H1 (cell line): ENCODE data around the gene CROCC2. TPM values are rescaled to one million over a fixed set of nuclear protein-coding genes. Genes with fewer than 3 reads are reported as not detected.

ENCODE experiments used
- CREB1 ChIP-seq: IDR thresholded peaks from 2 replicates; pipeline ENCODE4 v1.6.1; 2012; ENCODE audit warnings: inconsistent platforms
- CTBP2 ChIP-seq: IDR thresholded peaks from 2 replicates; pipeline ENCODE4 v1.7.0; 2011; ENCODE audit warnings: borderline replicate concordance, mild to moderate bottlenecking, moderate library complexity, mixed read lengths, low read length; ENCODE audit not compliant: insufficient read depth, insufficient read length
- EGR1 ChIP-seq: IDR thresholded peaks from 2 replicates; pipeline ENCODE4 v1.6.1; 2011; ENCODE audit warnings: low read depth, low read length, borderline replicate concordance
- EP300 ChIP-seq, 2 experiments: IDR thresholded peaks; 1 replicate in 1 of 2; 2 replicates in 1 of 2; pipeline ENCODE4 v1.6.1; 2011 to 2012; ENCODE audit warnings: low read depth in 2 of 2, low read length in 2 of 2, mild to moderate bottlenecking in 2 of 2, borderline replicate concordance in 1 of 2, inconsistent platforms in 1 of 2, moderate library complexity in 1 of 2
- HDAC6 ChIP-seq: IDR thresholded peaks from one replicate; pipeline ENCODE4 v1.7.1; 2012; ENCODE audit warnings: low read depth, mild to moderate bottlenecking, inconsistent platforms, low read length, moderate library complexity
- KDM1A ChIP-seq: fragments of 200-600, 300-600 bp; sonication (generic); IDR thresholded peaks from 2 replicates; pipeline ENCODE4 v1.7.1; 2016; ENCODE audit warnings: mild to moderate bottlenecking, low read length, borderline replicate concordance
- KDM4A ChIP-seq: IDR thresholded peaks from one replicate; pipeline ENCODE4 v1.7.1; 2012; ENCODE audit warnings: low read depth, mild to moderate bottlenecking, moderate library complexity, low read length, inconsistent platforms; ENCODE audit not compliant: severe bottlenecking
- KDM5A ChIP-seq: fragments of 200-600 bp; IDR thresholded peaks from 2 replicates; pipeline ENCODE4 v1.7.1; 2012; ENCODE audit warnings: mild to moderate bottlenecking, low read length, inconsistent platforms, mixed read lengths
- SIN3A ChIP-seq, 2 experiments: IDR thresholded peaks in 1 of 2; conservative IDR thresholded peaks in 1 of 2; 2 replicates each; pipeline ENCODE4 v1.6.1; 2011 to 2012; ENCODE audit warnings: low read length in 2 of 2, improper control_type of control experiment in 1 of 2, low read depth in 1 of 2, mild to moderate bottlenecking in 1 of 2
- SP1 ChIP-seq: IDR thresholded peaks from 2 replicates; pipeline ENCODE4 v1.6.1; 2011; ENCODE audit warnings: low read depth, low read length
- SUZ12 ChIP-seq: fragments of 200-600 bp; sonication (generic); IDR thresholded peaks from 2 replicates; pipeline ENCODE4 v1.6.1; 2012; ENCODE audit warnings: mild to moderate bottlenecking, inconsistent platforms, low read length, moderate library complexity, mixed read lengths
- polyA plus RNA-seq, 7 experiments: library from polyadenylated mRNA; depleted of rRNA in 3 of 7; stranded (reverse) in 5 of 7; unstranded in 2 of 7; fragments of >200 nt in 5 of 7; fragments of 200-250 nt in 2 of 7; gene quantifications; 1 replicate in 5 of 7; 2 replicates in 1 of 7; 4 replicates in 1 of 7; pipeline versions ENCODE4 v1.2.1 to v1.2.3, GENCODE V29; 2011 to 2013; ENCODE audit warnings: missing spikeins in 2 of 7, mixed read lengths in 2 of 7
- total RNA-seq: library from RNA; stranded (reverse); fragmentation: NEBNext Ultra II Directional; extraction: Animal tissue kit (Norgen Biotek cat#: 25700); gene quantifications from 2 replicates; pipeline ENCODE4 v1.2.1, GENCODE V29; 2021
- TF ChIP-seq, protein P1 (sequence below): fragments of 300-600 bp; sonication (generic); IDR thresholded peaks from 2 replicates; pipeline ENCODE4 v1.7.1; 2012; ENCODE audit warnings: low read length, moderate library complexity, mild to moderate bottlenecking, inconsistent platforms; ENCODE audit not compliant: insufficient replicate concordance

CROCC2 gene
- total and polyA plus RNA-seq, 2 of the 8 experiments (the other 6 are each of a cell fraction or from before 2014, with no cell fraction given) = not detected

DNA sequence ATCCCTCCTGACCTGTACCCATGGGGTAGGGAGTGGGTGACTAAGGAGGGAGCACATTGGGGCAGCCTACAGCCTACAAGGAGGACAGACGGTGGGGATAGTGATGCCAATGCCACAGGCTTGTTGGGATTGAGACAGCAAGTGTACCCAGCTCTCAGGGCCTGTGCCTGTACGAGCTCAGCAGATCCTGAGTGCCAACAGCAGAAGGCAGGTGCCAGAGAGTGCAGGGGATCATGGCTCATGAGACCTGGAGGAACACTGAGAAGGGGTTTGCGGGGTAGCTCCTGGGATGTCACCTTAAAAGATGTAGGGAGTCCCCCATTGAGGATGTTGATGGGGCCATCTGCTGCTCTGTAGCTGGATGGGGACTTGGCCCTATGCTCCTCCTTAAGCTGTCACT lies 82.0 kb downstream of the CROCC2 start (continued):
- TF ChIP-seq, protein P1, sequence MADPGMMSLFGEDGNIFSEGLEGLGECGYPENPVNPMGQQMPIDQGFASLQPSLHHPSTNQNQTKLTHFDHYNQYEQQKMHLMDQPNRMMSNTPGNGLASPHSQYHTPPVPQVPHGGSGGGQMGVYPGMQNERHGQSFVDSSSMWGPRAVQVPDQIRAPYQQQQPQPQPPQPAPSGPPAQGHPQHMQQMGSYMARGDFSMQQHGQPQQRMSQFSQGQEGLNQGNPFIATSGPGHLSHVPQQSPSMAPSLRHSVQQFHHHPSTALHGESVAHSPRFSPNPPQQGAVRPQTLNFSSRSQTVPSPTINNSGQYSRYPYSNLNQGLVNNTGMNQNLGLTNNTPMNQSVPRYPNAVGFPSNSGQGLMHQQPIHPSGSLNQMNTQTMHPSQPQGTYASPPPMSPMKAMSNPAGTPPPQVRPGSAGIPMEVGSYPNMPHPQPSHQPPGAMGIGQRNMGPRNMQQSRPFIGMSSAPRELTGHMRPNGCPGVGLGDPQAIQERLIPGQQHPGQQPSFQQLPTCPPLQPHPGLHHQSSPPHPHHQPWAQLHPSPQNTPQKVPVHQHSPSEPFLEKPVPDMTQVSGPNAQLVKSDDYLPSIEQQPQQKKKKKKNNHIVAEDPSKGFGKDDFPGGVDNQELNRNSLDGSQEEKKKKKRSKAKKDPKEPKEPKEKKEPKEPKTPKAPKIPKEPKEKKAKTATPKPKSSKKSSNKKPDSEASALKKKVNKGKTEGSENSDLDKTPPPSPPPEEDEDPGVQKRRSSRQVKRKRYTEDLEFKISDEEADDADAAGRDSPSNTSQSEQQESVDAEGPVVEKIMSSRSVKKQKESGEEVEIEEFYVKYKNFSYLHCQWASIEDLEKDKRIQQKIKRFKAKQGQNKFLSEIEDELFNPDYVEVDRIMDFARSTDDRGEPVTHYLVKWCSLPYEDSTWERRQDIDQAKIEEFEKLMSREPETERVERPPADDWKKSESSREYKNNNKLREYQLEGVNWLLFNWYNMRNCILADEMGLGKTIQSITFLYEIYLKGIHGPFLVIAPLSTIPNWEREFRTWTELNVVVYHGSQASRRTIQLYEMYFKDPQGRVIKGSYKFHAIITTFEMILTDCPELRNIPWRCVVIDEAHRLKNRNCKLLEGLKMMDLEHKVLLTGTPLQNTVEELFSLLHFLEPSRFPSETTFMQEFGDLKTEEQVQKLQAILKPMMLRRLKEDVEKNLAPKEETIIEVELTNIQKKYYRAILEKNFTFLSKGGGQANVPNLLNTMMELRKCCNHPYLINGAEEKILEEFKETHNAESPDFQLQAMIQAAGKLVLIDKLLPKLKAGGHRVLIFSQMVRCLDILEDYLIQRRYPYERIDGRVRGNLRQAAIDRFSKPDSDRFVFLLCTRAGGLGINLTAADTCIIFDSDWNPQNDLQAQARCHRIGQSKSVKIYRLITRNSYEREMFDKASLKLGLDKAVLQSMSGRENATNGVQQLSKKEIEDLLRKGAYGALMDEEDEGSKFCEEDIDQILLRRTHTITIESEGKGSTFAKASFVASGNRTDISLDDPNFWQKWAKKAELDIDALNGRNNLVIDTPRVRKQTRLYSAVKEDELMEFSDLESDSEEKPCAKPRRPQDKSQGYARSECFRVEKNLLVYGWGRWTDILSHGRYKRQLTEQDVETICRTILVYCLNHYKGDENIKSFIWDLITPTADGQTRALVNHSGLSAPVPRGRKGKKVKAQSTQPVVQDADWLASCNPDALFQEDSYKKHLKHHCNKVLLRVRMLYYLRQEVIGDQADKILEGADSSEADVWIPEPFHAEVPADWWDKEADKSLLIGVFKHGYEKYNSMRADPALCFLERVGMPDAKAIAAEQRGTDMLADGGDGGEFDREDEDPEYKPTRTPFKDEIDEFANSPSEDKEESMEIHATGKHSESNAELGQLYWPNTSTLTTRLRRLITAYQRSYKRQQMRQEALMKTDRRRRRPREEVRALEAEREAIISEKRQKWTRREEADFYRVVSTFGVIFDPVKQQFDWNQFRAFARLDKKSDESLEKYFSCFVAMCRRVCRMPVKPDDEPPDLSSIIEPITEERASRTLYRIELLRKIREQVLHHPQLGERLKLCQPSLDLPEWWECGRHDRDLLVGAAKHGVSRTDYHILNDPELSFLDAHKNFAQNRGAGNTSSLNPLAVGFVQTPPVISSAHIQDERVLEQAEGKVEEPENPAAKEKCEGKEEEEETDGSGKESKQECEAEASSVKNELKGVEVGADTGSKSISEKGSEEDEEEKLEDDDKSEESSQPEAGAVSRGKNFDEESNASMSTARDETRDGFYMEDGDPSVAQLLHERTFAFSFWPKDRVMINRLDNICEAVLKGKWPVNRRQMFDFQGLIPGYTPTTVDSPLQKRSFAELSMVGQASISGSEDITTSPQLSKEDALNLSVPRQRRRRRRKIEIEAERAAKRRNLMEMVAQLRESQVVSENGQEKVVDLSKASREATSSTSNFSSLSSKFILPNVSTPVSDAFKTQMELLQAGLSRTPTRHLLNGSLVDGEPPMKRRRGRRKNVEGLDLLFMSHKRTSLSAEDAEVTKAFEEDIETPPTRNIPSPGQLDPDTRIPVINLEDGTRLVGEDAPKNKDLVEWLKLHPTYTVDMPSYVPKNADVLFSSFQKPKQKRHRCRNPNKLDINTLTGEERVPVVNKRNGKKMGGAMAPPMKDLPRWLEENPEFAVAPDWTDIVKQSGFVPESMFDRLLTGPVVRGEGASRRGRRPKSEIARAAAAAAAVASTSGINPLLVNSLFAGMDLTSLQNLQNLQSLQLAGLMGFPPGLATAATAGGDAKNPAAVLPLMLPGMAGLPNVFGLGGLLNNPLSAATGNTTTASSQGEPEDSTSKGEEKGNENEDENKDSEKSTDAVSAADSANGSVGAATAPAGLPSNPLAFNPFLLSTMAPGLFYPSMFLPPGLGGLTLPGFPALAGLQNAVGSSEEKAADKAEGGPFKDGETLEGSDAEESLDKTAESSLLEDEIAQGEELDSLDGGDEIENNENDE = no peak
- TF ChIP-seq KDM4A (no peak), KDM1A (no peak), SIN3A (conservative IDR thresholded peaks at IDR 0.05 in 1 of 2, IDR thresholded peaks at IDR 0.05 in 1 of 2; ENCODE audit: low read depth in 1 of 2, low read length in 2 of 2) (no peak), SUZ12 (no peak), EGR1 (no peak), EP300 (IDR thresholded peaks at IDR 0.05; ENCODE audit: borderline replicate concordance in 1 of 2, low read depth in 2 of 2, low read length in 2 of 2) (no peak), CREB1 (no peak), KDM5A (no peak), CTBP2 (no peak), HDAC6 (no peak), SP1 (no peak)
